ENCODE measurements around the gene PPIF.
A peak's percentile ranks its signal among the peaks of the same experiment; 100 is the strongest.

The PPIF gene

GRCh38 chr10:79345241-79346011, 1.8 kb upstream of the PPIF start:
- intact Hi-C loops (cut with DNase I): loop anchor here (2.0 to 5.0 kb wide), 2 partner anchors 53 to 71 kb away; no protein-coding TSS in a partner anchor
- peak in 2 of 10 donors; percentile 17 to 81 for DNase-seq

GRCh38 chr10:79346012-79346340, 1.3 kb upstream of the PPIF start:
- peak in 1 of 10 donors; percentile 4 for DNase-seq
- intact Hi-C loops (cut with DNase I): loop anchor here (2.0 to 5.0 kb wide), 2 partner anchors 54 to 71 kb away; no protein-coding TSS in a partner anchor

- peak in 2 of 10 donors; percentile 14 to 72 for DNase-seq
- intact Hi-C loops (cut with DNase I): loop anchor here (2.0 to 5.0 kb wide), 2 partner anchors 54 to 72 kb away; no protein-coding TSS in a partner anchor
Observed at GRCh38 chr10:79346388-79347225, 662 bp upstream of the PPIF start.

- intact Hi-C loops (cut with DNase I): loop anchor here (2.0 to 5.0 kb wide), 2 partner anchors 56 to 73 kb away; no protein-coding TSS in a partner anchor
Observed at GRCh38 chr10:79347894-79348639, 798 bp downstream of the PPIF start.

GRCh38 chr10:79348640-79348988, 1.3 kb downstream of the PPIF start:
- peak in 2 of 10 donors; percentile 56 to 76 for DNase-seq
- intact Hi-C loops (cut with DNase I): loop anchor here (5.0 kb wide), 1 partner anchor 56 kb away; no protein-coding TSS in a partner anchor

More at GRCh38 chr10:79347894-79348639, 798 bp downstream of the PPIF start:
- DNase-seq: peak in 7 of 10 donors; percentile 47 to 90 (median 51)

- peak in 2 of 10 donors; percentile 52 to 59 for DNase-seq
Observed at GRCh38 chr10:79349072-79349491, 1.8 kb downstream of the PPIF start.

GRCh38 chr10:79349766-79350406, 2.6 kb downstream of the PPIF start:
- DNase-seq: peak in 3 of 10 donors; percentile 3 to 64 (median 43)
- intact Hi-C loops (cut with DNase I): loop anchor here (5.0 kb wide), 1 partner anchor 58 kb away; no protein-coding TSS in a partner anchor

More at GRCh38 chr10:79349072-79349491, 1.8 kb downstream of the PPIF start:
- intact Hi-C loops (cut with DNase I): loop anchor here (5.0 kb wide), 1 partner anchor 57 kb away; no protein-coding TSS in a partner anchor

- intact Hi-C loops (cut with DNase I): no loop called here
- peak in 3 of 10 donors; percentile 12 to 55 (median 52) for DNase-seq
Observed at GRCh38 chr10:79350407-79351154, 3.3 kb downstream of the PPIF start.

- peak in 2 of 10 donors; percentile 53 to 69 for DNase-seq
- intact Hi-C loops (cut with DNase I): no loop called here
Observed at GRCh38 chr10:79351332-79351731, 4.1 kb downstream of the PPIF start.

- intact Hi-C loops (cut with DNase I): no loop called here
- DNase-seq: peak in 2 of 10 donors; percentile 24 to 70
Observed at GRCh38 chr10:79352035-79352877, 5.0 kb downstream of the PPIF start.

GRCh38 chr10:79353000-79353406, 5.7 kb downstream of the PPIF start:
- intact Hi-C loops (cut with DNase I): no loop called here

GRCh38 chr10:79353726-79354125, 6.5 kb downstream of the PPIF start:
- peak in 2 of 10 donors; percentile 14 to 70 for DNase-seq
- intact Hi-C loops (cut with DNase I): no loop called here

More at GRCh38 chr10:79353000-79353406, 5.7 kb downstream of the PPIF start:
- peak in 2 of 10 donors; percentile 11 to 73 for DNase-seq

- DNase-seq: no peak
- intact Hi-C loops (cut with DNase I): no loop called here
Observed at GRCh38 chr10:79354141-79354540, 6.9 kb downstream of the PPIF start.

GRCh38 chr10:79354615-79355014, 7.3 kb downstream of the PPIF start:
- intact Hi-C loops (cut with DNase I): no loop called here
- DNase-seq: no peak

- intact Hi-C loops (cut with DNase I): no loop called here
- peak in 1 of 10 donors; percentile 1 for DNase-seq
Observed at GRCh38 chr10:79355420-79356017, 8.2 kb downstream of the PPIF start.

- peak in 1 of 10 donors; percentile 10 for DNase-seq
- intact Hi-C loops (cut with DNase I): no loop called here
Observed at GRCh38 chr10:79356104-79356503, 8.8 kb downstream of the PPIF start.

- intact Hi-C loops (cut with DNase I): no loop called here
- peak in 2 of 10 donors; percentile 21 to 50 for DNase-seq
Observed at GRCh38 chr10:79357180-79357579, 9.9 kb downstream of the PPIF start.

Data from posterior cingulate gyrus (tissue), 11 donors.